HCEC 1CT (cell line): ENCODE measurements around the gene SHB.

Experiments used
- DNase-seq: peaks from one replicate; pipeline ENCODE4 v3.0.0-alpha.2; 2017

The SHB gene

GRCh38 chr9:37925786-37926736 is 143.0 kb downstream of the SHB start:
- DNase-seq: no peak

GRCh38 chr9:37925006-37925405 is 144.0 kb downstream of the SHB start:
- no peak for DNase-seq

GRCh38 chr9:37924538-37924937 is 144.5 kb downstream of the SHB start:
- no peak for DNase-seq

- DNase-seq: no peak
These were observed 145.1 kb downstream of the SHB start for GRCh38 chr9:37923796-37924427.

- no peak for DNase-seq
These were observed 145.8 kb downstream of the SHB start for GRCh38 chr9:37923118-37923795.

GRCh38 chr9:37922363-37923117 is 146.5 kb downstream of the SHB start:
- no peak for DNase-seq

- DNase-seq: no peak
These were observed 147.3 kb downstream of the SHB start for GRCh38 chr9:37921546-37922300.

GRCh38 chr9:37921168-37921510 is 147.9 kb downstream of the SHB start:
- no peak for DNase-seq

- no peak for DNase-seq
These were observed 148.4 kb downstream of the SHB start for GRCh38 chr9:37920471-37921167.

- no peak for DNase-seq
These were observed 149.1 kb downstream of the SHB start for GRCh38 chr9:37919956-37920335.

GRCh38 chr9:37919246-37919955 is 149.6 kb downstream of the SHB start:
- DNase-seq: no peak

- DNase-seq: no peak
These were observed 150.3 kb downstream of the SHB start for GRCh38 chr9:37918665-37919170.

- no peak for DNase-seq
These were observed 151.0 kb downstream of the SHB start for GRCh38 chr9:37917801-37918664.

- no peak for DNase-seq
These were observed 151.7 kb downstream of the SHB start for GRCh38 chr9:37917313-37917731.

- no peak for DNase-seq
These were observed 152.3 kb downstream of the SHB start for GRCh38 chr9:37916471-37917312.

GRCh38 chr9:37915911-37916470 is 153.0 kb downstream of the SHB start:
- no peak for DNase-seq

- DNase-seq: no peak
These were observed 154.2 kb downstream of the SHB start for GRCh38 chr9:37914701-37915358.

GRCh38 chr9:37914154-37914551 is 154.9 kb downstream of the SHB start:
- no peak for DNase-seq
